Dendritic cell treated with granulocyte-macrophage colony-stimulating factor and Interleukin-4, amounts not matched to agents 40 ng/mL and 50 ng/mL, for 4 days (primary cell): ENCODE data around the gene XPNPEP1.

Experiments used
- H3K27ac Mint-ChIP-seq: one replicate; pipeline ENCODE4 v1.8.0; 2022; ENCODE audit warnings: mild to moderate bottlenecking, mixed read lengths
- H3K27me3 Mint-ChIP-seq: one replicate; pipeline ENCODE4 v1.8.0; 2022; ENCODE audit warnings: mild to moderate bottlenecking, mixed read lengths
- H3K36me3 Mint-ChIP-seq: one replicate; pipeline ENCODE4 v1.8.0; 2022; ENCODE audit warnings: low read depth, mixed read lengths
- H3K4me1 Mint-ChIP-seq: one replicate; pipeline ENCODE4 v1.8.0; 2022; ENCODE audit warnings: low read depth, mixed read lengths
- H3K4me3 Mint-ChIP-seq: one replicate; pipeline ENCODE4 v1.8.0; 2022; ENCODE audit warnings: mild to moderate bottlenecking, moderate library complexity, mixed read lengths
- H3K9me3 Mint-ChIP-seq: one replicate; pipeline ENCODE4 v1.8.0; 2022; ENCODE audit warnings: mixed read lengths
- intact Hi-C: fragments of 100-400 bp; cut with micrococcal nuclease; formaldehyde crosslinking; loops from one replicate; pipeline ENCODE4 v1.15.0; 2022

XPNPEP1 gene

DNA sequence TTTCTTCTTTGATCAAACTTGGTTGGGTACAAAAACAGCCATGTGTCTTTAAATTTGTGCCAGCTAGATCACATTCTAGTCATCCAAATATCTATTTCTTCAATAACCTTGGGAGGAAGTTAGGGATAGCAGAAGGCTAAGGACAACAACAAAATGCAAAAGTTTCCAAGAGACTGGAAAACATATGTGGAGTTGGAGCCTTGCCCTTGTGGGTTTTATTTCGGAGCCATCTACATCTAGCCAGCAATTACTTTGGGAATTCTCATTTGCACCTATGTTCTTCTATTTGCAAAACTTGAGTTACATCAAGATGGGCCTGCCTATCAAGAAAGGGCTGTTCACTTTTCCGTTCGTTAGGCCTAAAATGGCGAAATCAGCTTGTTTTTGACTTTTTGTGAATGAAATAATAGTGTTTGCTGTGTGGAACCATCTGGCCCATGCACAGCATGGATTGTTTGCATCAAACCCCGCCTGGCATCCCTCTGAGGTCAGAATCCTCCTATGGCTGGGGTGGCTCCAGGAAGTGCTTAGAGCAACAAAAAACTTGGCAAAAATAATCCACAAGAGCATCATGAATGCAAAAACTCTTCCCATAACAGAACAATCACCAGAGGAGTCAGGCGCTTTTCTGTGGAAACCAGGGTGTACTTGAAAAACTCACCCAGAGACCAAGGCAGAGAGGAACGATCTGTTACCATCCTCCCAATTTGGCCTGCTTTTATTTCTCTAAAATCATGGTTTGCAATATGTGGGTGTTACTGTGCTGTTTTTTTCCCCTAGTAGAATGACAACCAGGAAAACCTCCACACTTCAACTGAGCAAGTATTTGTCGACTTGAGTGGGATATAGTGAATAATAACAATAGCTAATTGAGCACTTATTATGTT lies 36.2 kb upstream of the XPNPEP1 start:
- intact Hi-C loops = no loop called here
- H3K36me3 Mint-ChIP-seq = no peaks in the 10 kb centered on the region
- H3K4me3 Mint-ChIP-seq = no peak overlapping the region
- H3K27ac Mint-ChIP-seq = no peak overlapping the region
- peaks cover 6% of the 10 kb centered on the region for H3K4me1 Mint-ChIP-seq
- no peaks in the 10 kb centered on the region for H3K9me3 Mint-ChIP-seq
- no peaks in the 10 kb centered on the region for H3K27me3 Mint-ChIP-seq

DNA sequence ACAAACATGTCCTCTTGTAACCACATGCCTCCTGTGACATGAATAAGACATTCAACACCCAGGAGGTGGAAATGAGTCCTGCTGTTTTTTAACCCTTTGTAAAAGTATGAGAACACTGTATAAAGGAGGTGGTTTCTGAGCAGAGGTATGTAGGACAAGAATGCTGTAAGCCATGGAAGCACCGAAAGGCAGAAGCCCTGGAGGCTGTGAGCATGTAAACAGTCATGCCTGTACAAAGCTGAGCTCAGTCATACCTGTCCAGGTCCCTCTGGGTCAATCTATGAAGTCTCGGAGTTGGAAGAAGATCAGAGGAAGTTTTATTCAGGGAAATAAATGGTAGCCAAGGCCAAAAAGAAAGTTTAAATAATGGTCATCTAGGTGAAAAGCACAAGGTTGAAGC lies 34.7 kb upstream of the XPNPEP1 start:
- Mint-ChIP-seq H3K4me1 (peaks cover 6% of the 10 kb centered on the region), H3K4me3 (no peak overlapping the region), H3K27ac (no peak overlapping the region), H3K36me3 (no peaks in the 10 kb centered on the region), H3K9me3 (no peaks in the 10 kb centered on the region), H3K27me3 (no peaks in the 10 kb centered on the region)
- intact Hi-C loops = no loop called here

DNA sequence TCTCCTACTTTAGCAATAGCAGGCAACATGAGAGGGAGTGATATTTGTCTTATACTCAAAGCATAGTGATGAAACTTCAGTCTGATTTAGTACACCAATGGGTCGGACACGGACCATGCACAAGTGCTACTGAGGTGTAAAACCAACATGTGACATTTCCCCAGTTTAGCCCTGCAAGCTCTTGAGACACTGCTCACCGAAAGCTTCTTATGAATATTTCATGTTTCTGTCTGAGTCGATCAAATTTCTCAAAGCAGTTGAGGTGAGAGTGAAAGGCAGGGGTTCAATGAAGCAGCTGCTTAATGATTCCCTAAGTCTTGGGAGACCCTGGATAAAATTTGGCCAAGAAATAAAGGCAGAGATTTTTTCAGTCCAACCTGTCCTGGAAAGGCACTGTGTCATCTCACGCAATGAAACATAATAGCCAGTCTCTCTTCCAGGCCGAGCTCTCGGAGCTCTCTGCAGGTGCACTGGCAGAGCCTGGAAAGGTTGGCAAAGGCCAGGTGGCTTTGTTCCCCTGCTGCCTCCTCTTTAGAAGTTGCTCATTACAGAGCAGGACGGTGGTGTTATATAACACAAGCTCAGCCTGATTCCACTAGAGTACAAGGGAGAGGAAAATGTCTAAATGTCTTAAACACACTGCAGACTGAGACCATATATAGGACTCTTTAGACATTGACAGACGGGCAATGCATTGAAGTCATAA lies 33.9 kb upstream of the XPNPEP1 start:
- H3K9me3 Mint-ChIP-seq = no peaks in the 10 kb centered on the region
- no peak overlapping the region for H3K27ac Mint-ChIP-seq
- no peaks in the 10 kb centered on the region for H3K36me3 Mint-ChIP-seq
- H3K4me3 Mint-ChIP-seq = no peak overlapping the region
- intact Hi-C loops = no loop called here
- H3K4me1 Mint-ChIP-seq = peaks cover 5% of the 10 kb centered on the region
- no peaks in the 10 kb centered on the region for H3K27me3 Mint-ChIP-seq

DNA sequence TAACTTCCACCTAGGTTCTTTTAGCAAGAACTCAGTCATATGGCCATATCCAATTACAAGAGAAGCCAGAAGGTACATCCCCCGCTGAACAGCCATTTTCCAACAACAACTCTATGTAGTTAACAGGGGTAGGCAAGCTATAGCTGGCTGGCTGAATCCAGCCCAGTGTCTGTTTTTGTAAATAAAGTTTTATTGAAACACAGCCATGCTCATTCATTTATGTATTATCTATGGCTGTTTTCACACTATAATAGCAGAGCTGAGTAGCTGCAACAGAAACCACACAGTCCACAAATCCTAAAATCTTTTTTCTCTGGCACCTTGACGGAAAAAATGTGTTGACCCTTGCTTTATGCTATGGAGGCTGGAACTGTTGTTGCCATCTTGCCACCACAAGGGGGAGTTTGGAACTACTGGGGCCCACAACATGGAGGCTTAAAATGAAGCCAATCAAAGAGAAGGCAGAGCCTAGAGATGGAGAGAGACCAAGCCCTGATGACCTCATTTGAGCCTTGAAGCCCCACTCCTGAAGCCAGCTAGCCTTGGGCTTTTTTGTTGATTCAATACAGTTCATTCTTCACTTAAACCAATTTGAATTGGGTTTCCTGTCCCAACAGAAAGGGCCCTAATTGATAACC lies 33.3 kb upstream of the XPNPEP1 start:
- intact Hi-C loops = no loop called here
- H3K27me3 Mint-ChIP-seq = no peaks in the 10 kb centered on the region
- H3K36me3 Mint-ChIP-seq = no peaks in the 10 kb centered on the region
- H3K4me3 Mint-ChIP-seq = no peak overlapping the region
- H3K4me1 Mint-ChIP-seq = no peaks in the 10 kb centered on the region
- H3K27ac Mint-ChIP-seq = no peak overlapping the region
- no peaks in the 10 kb centered on the region for H3K9me3 Mint-ChIP-seq

DNA sequence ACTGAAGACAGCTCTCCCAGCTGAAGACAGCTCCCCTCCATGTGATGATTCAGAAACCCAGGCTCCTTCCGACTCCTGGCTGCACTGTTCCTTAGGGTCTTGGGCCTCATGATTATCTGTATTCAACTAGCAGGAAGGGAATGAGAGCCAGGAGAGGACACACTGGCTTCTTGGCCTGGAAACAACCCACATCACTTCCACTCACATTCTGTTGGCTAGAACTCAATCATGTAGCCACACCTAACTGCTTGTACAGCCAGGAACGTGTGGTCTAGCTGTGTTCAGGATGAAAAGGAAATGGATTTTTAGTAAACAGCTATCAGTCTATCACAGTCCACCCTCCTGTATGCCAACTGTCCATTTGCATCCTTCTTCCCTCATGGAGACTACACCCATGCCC lies 30.5 kb upstream of the XPNPEP1 start:
- intact Hi-C loops = no loop called here
- no peaks in the 10 kb centered on the region for H3K9me3 Mint-ChIP-seq
- H3K4me1 Mint-ChIP-seq = peaks cover 5% of the 10 kb centered on the region
- H3K4me3 Mint-ChIP-seq = no peak overlapping the region
- no peaks in the 10 kb centered on the region for H3K36me3 Mint-ChIP-seq
- H3K27ac Mint-ChIP-seq = no peak overlapping the region
- H3K27me3 Mint-ChIP-seq = no peaks in the 10 kb centered on the region

DNA sequence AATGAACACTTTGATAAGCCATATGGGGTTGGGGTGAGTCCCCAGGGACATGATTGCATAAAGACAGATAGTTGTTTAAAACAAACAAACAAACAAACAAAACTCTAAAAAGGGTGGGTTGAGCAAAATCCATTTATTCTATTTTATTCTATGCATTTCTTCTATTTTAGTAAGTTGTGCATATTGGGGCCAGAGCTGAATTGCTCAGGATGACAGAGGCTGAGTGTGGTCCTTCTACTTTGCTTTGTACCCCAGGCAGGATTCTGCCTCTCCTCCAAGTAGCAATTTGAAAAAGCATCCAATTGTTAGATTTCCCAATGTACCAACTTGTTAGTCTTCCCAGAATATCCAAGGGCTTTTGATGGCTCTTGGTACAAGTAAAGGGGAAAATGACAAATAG lies 29.2 kb upstream of the XPNPEP1 start:
- Mint-ChIP-seq H3K27ac (no peak overlapping the region), H3K27me3 (no peaks in the 10 kb centered on the region), H3K4me3 (no peak overlapping the region), H3K4me1 (peaks cover 5% of the 10 kb centered on the region), H3K9me3 (no peaks in the 10 kb centered on the region), H3K36me3 (no peaks in the 10 kb centered on the region)
- intact Hi-C loops = no loop called here

DNA sequence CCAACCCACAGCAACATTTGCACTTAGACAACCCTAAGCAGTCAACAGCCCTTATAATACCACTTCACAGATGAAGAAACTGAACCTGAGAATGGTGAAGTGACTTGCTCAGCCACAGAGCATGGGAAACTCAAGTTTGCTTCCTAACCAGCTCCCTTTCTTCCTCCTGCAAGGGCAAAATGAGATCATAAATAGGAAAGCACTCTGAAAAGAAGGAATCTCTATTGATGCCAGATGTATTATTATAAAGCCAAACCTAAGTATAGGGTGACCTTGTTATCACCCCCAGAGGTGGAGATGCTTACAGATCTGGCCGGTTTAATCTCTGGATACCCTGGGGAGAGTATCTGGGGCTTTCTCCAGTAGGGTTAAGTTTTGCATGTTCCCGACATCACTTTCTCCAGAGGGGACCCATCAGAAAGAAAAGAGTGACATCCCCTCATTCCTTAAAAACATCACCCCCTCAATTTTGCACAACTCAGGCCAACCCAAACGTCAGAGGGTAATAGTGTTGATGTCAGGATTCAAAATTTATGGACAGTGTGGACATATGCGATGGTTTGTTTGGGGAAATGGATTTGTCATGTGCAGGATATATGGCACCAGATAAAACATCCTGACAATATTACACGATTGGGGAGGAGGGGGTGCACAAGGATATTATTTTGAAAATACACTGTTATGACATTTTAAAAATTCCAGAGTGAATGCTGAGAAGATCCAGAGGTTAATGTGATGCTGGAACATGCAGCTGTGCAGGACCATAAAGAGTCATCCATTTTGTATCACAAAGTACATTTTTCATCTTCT lies 24.0 kb upstream of the XPNPEP1 start:
- no peaks in the 10 kb centered on the region for H3K36me3 Mint-ChIP-seq
- H3K4me1 Mint-ChIP-seq = peaks cover 5% of the 10 kb centered on the region
- H3K9me3 Mint-ChIP-seq = no peaks in the 10 kb centered on the region
- H3K27ac Mint-ChIP-seq = no peak overlapping the region
- no peaks in the 10 kb centered on the region for H3K27me3 Mint-ChIP-seq
- intact Hi-C loops = no loop called here
- H3K4me3 Mint-ChIP-seq = no peak overlapping the region

DNA sequence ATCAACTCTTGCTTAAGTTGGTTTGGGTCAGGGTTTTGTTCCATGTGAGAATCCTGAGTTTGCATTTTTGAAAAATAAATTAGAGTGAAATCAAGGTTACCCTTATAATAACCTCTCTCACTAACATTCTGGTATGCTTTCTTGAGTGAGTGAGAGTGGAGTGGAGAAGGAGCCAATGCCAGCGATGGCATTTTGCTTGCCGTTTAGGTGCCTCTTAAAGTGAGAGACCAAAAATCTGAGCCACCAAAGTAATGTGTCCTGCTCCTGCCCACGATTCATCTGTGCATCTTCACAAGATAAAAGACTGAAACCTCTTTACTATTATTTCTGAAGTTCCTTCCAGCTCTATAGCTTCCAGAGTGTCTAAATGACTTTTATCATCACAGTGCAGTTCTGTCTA lies 23.4 kb upstream of the XPNPEP1 start:
- intact Hi-C loops = no loop called here
- peaks cover 5% of the 10 kb centered on the region for H3K4me1 Mint-ChIP-seq
- H3K4me3 Mint-ChIP-seq = no peak overlapping the region
- no peaks in the 10 kb centered on the region for H3K9me3 Mint-ChIP-seq
- no peak overlapping the region for H3K27ac Mint-ChIP-seq
- no peaks in the 10 kb centered on the region for H3K36me3 Mint-ChIP-seq
- no peaks in the 10 kb centered on the region for H3K27me3 Mint-ChIP-seq

DNA sequence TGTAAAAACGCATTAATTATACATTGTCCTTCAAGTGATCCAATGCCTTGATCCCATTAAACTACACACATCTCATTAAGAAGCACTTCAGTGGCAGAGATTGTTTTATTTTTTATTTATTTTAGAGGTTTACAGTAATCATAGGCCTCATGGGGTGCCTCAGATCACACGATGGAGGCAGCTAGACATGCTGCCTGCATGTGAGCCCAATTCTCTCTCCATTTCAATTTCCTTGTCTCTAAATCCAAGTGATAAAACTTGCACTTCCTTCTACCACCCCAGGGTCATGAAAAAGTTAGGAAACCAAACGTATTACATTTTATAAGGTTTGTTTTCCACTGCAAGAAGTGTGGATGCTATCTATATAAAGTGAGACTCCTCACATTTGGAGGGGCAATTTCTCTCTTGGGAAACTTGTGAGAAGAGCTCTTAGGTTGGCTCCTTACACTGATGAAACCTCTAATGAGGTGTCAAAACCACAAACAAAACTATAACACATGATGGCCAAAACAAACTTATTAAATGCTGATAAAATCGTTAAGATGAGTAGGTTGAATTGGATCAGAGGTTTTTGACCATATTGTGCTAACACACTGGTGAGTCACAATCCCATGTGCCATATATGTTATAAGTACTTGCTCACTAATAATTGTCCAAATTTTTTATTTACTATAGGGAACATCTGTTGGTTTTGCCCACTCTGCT lies 22.3 kb upstream of the XPNPEP1 start:
- intact Hi-C loops = no loop called here
- H3K36me3 Mint-ChIP-seq = no peaks in the 10 kb centered on the region
- no peaks in the 10 kb centered on the region for H3K9me3 Mint-ChIP-seq
- H3K4me1 Mint-ChIP-seq = peaks cover 5% of the 10 kb centered on the region
- no peaks in the 10 kb centered on the region for H3K27me3 Mint-ChIP-seq
- H3K4me3 Mint-ChIP-seq = no peak overlapping the region
- no peak overlapping the region for H3K27ac Mint-ChIP-seq

DNA sequence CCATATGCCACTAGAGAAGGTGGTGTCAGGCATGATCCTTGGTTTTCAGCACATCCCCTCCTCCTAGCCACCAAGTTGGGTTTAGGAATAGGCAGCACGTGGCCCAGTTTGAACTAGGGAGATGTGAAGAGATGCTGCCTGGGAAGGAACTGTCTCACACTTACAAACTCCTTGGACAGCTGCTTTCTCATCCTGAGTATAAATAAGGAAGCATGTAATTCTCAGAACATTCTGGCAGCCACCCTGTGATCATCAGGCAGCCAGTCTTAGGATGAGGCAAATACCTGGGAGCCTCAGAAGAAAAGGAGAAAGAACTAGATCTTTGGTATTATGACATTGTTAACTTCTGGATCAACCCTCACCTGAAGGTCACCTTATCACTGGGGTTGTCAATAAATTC lies 21.3 kb upstream of the XPNPEP1 start:
- Mint-ChIP-seq H3K4me1 (peaks cover 8% of the 10 kb centered on the region), H3K27me3 (no peaks in the 10 kb centered on the region), H3K4me3 (no peak overlapping the region), H3K27ac (no peak overlapping the region), H3K9me3 (no peaks in the 10 kb centered on the region), H3K36me3 (no peaks in the 10 kb centered on the region)
- intact Hi-C loops = no loop called here

DNA sequence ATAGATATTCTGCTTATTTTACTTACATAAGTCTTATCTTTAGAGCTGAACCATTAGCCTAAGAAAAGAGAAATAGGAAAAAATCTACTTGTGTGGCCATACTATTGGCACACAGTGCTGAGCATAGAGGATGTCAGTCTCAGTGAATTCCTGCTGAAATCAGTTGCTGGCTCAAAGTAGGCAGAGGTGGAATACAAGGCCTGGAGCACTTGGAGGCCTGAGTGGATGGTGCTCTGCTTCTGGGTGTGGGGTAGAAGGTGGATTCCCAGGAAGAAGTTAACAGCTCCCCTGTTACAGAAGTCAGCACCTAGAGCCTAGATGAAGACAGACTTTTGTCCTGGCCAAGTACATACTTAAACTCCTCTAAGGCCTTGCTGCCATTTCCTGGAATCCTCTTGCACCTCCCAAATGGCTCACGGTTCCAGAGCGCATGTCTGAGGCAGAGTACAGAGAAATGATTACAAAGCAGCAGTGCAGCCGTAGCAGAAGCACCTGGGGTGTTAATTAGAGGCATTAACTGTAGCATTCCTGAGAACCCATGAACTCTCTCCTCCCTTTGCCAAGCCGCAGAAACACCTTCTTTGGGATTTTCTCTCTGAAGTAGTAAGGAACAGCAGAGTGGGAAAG lies 18.0 kb upstream of the XPNPEP1 start:
- intact Hi-C loops = no loop called here
- no peak overlapping the region for H3K27ac Mint-ChIP-seq
- H3K9me3 Mint-ChIP-seq = no peaks in the 10 kb centered on the region
- peaks cover 8% of the 10 kb centered on the region for H3K4me1 Mint-ChIP-seq
- H3K27me3 Mint-ChIP-seq = no peaks in the 10 kb centered on the region
- no peaks in the 10 kb centered on the region for H3K36me3 Mint-ChIP-seq
- H3K4me3 Mint-ChIP-seq = no peak overlapping the region

DNA sequence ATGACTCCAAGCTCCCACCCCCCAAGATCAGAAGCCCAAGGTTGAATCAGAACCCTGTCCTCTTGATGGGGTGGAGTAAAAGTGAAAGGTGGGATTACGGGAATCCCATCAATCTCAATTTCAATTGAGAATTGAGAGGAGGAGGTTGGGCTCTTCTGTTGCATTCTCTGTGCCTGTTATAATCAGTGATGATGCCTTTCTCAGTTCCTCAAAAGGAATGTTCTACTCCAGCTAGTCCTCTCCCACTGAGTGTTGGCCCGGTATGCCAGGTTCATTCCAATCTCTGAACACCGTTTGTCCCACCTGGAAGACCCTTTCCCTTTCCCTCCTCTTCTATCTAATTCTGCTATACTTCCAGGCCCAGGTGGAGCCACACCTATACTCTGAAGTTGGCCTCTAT lies 17.2 kb upstream of the XPNPEP1 start:
- Mint-ChIP-seq H3K4me3 (no peak overlapping the region), H3K4me1 (peaks cover 9% of the 10 kb centered on the region), H3K9me3 (no peaks in the 10 kb centered on the region), H3K27me3 (no peaks in the 10 kb centered on the region), H3K27ac (no peak overlapping the region), H3K36me3 (no peaks in the 10 kb centered on the region)
- intact Hi-C loops = no loop called here

DNA sequence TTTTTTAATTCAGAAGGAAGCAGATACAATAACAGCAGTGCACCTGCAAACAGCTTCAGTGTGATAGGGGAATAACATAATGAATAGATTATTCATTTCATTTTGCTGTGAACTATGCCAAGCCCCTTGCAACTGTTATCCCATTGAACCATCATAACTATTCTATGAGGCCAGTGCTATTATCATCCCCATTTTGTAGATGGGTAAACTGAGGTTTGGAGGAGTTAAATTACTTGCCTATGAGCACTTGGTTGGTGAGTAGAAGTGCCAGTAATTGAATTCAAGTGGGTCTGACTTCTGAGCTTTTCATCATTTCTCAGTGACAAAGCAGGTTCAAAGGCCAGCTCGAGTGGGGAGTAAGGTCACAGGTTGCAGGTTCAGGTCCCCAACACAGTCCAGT lies 16.8 kb upstream of the XPNPEP1 start:
- Mint-ChIP-seq H3K27me3 (no peaks in the 10 kb centered on the region), H3K36me3 (no peaks in the 10 kb centered on the region), H3K9me3 (no peaks in the 10 kb centered on the region), H3K4me3 (no peak overlapping the region), H3K27ac (no peak overlapping the region), H3K4me1 (peaks cover 13% of the 10 kb centered on the region)
- intact Hi-C loops = no loop called here
